NCI-H2196 (cell line): ENCODE results near the gene JAK3.
"Not testable (repeated sequence)": the region's sequence is repeated elsewhere in the genome, so short reads cannot be mapped to it uniquely, and the experiment has no call there.

Source experiments
- DNase-seq: peaks from one replicate; lab custom pipeline; 2025; ENCODE audit not compliant: unreplicated experiment; lab: John Stamatoyannopoulos, UW

Gene JAK3

DNA sequence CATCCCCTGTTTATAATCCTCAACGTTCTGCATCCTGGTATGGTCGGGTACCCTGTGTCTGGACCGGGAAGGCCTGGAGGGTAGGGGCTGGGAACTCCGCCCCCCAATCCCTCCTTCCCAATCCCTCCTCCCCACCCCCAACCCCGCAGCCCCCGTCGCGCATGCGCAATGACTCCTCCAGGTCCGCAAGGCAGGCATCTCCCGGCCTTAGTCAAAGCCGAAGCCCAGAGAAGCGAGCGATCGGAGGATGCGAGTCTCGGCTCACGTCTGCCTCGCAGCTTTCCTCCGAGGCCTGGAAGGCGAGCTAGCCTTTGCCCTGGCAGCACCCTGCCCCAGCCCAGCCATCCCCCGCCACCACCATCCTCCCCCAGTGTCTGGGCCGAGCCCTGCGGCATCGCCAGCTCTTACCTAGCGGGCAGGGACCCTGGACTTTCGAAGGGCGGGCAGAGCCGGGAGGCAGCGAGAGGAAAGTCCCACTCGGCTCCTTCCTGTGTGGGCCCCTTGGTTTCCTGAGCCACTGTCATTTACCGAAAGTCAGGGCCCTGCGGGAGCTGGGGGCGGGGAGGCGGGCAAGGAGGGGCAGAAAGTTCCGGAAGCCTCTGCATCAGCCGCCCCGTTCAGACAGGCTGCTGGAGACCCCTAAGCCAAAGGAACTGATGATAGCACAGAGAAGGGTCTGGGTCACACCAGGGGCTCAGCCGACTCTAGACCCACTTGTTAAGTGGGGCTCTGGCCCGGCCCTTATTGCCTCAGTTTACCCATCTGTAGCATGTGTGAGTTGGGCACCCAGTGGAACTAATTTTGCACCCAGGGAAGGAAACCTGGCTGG lies at the start of gene JAK3:
Gene JAK3, minus strand, starts transcription at position 445 of the 829 bp plus-strand sequence. CDS start 3,565 bp downstream, outside the sequence.
- no peak for DNase-seq

- no peak for DNase-seq
These were observed 46.0 kb upstream of the JAK3 start for GRCh38 chr19:17893766-17894165.

DNA sequence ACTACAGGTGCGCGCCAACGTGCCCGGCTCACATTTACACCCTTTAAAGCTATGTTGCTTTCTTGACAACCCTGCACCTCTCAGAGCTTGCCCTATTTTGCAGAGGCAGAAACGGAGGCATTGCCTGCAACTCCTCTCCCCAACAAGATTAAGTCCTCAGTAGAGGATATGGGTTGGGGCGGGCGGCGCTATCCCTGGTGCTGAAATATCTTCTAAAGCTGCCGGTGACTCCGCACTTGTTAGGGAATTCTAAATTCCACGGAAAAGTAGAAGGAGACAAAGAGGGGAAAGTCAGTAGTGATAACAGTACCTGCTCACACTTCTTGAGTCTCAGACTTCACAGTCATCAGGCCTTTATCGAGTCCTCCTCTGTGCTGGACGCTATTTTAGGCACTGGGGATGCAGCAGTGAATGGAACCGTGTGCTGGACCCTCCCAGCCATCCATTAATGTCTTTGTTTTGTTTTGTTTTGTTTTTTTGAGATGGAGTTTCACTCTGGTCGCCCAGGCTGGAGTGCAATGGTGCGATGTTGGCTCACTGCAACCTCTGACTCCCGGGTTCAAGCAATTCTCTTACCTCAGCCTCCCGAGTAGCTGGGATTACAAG lies 41.9 kb upstream of the JAK3 start:
- DNase-seq, result no peak

DNA sequence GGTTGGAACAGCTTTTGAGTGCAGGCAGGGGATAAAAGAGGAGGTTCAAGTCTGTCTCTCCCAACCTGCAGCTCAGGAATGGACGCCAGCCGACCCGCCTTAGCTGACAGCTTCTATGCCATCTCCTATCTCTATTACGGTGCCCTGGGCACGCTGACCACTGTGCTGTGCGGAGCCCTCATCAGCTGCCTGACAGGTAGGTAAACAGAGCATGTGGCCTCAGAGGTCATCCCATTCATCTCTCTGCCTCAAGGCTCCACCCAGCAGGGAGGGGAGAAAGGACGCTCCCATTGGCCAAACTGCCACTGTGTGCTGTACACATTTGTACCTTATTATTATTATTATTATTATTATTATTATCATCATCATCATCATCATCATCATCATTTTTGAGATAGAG lies 40.5 kb upstream of the JAK3 start:
- no peak for DNase-seq

DNA sequence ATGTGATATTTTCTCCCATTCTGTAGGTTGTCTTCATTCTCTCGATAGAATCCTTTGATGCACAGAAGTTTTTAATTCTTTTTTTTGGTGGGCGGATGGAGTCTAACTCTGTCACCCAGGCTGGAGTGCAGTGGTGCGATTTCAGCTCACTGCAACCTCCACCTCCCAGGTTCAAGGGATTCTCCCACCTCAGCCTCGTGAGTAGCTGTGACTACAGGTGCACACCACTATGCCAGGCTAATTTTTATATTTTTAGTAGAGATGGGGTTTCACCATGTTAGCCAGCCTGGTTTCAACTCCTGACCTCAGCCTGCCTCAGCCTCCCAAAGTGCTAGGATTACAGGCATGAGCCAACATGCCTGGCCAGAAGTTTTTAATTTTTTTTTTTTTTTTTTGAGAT lies 39.4 kb upstream of the JAK3 start:
- not testable (repeated sequence) for DNase-seq

DNA sequence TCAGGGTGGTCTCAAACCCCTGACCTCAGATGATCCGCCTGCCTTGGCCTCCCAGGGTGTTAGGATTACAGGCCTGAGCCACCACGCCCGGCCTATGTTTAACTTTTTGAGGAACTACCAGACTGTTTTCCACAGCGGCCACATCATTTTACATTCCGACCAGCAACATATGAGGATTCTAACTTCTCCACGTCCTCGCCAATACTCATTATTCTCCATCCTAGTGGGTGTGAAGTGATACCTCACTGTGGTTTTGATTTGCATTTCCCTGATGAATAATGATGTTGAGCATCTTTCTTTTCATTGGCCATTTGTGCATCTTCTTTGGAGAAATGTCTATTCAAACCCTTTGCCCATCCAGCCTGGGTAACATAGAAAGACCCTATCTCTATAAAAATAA lies 38.7 kb upstream of the JAK3 start:
- no peak for DNase-seq

DNA sequence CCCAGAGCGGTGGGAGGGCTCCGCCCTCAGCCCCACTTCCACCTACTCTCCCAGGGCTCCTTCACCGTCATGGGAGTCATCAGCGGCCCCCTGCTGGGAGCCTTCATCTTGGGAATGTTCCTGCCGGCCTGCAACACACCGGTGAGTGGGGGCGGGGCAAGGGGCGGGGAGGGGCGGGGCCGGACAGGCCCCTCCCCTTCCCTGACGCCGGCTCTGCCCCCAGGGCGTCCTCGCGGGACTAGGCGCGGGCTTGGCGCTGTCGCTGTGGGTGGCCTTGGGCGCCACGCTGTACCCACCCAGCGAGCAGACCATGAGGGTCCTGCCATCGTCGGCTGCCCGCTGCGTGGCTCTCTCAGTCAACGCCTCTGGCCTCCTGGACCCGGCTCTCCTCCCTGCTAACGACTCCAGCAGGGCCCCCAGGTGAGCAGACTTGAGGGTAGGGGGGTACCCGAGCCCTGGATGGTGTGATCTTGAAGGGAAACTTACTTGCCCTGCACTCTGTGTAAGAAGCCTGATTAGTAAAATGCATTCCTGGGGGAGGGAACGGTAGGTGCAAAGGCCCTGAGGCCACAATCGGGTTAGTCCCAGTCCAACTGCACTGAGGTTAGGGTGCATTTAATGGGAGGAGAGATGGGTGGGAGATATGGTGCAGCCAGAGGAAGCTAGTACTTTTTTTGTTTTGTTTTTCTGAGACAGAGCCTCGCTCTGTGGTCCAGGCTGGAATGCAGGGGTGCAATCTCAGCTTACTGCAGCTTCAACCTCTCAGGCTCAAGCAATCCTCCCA lies 36.0 kb upstream of the JAK3 start:
- DNase-seq, result no peak

GRCh38 chr19:17881701-17882100 lies 33.9 kb upstream of the JAK3 start:
- no peak for DNase-seq

GRCh38 chr19:17879466-17879865 lies 31.7 kb upstream of the JAK3 start:
- DNase-seq, result no peak

GRCh38 chr19:17877696-17878095 lies 29.9 kb upstream of the JAK3 start:
- DNase-seq, result no peak

DNA sequence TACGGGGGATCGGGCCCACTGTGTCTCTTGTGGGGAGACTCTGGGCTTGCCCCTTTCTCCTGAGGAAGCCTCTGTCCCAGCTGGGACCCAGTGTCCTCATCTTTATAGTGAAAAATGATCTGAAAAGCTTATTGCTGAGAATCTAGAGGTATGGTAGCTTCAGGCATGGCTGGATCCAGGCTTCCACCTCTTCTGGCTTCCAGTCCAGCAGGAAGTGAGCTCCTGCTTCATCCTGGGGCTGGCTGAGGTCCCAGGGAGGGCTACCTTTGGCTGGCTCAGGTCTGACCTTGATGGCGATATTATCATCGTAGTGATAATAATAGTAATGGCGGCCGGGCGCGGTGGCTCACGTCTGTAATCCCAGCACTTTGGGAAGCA lies 27.0 kb upstream of the JAK3 start:
- DNase-seq, result no peak

- peak; percentile 65 for DNase-seq
These were observed 26.3 kb upstream of the JAK3 start for GRCh38 chr19:17873786-17874757.

- no peak for DNase-seq
These were observed 24.6 kb upstream of the JAK3 start for GRCh38 chr19:17872251-17873001.

- DNase-seq, result no peak
These were observed 24.1 kb upstream of the JAK3 start, which contains the start of gene SLC5A5 for GRCh38 chr19:17871878-17872250. Gene SLC5A5 (plus strand): TSS chr19:17871945. CDS start chr19:17872320, 375 bp downstream.

DNA sequence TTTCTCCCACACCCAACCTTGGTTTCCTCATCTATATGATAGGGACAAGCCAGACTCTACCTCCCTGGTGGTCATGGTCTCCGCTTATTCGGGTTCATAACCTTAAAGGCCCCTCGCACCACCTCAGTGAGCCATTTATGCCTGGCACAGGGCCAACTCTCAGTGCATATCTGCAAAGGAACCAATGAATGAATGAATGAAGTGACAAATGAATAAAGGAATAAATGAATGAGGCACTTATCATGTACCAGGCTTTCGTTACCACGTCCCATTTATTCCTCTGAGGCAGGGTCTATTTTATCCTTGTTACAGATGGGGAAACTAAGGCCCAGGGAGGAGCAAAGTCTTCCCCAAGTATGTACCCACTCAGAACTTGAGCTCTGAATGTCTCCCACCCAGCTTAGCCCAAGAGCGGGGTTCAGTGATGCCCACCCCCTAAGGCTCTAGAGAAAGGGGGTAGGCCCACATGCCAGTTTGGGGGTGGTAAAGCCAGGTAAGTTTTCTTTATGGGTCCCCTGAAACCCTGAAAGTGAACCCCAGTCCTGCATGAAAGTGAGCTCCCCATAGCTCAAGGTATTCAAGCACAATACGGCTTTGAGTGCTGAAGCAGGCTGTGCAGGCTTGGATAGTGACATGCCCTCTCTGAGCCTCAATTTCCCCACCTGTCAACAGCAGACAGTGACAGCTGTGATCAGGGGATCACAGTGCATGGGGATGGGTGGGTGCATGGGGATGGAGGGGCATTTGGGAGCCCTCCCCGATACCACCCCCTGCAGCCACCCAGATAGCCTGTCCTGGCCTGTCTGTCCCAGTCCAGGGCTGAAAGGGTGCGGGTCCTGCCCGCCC lies 23.5 kb upstream of the JAK3 start:
- no peak for DNase-seq

DNA sequence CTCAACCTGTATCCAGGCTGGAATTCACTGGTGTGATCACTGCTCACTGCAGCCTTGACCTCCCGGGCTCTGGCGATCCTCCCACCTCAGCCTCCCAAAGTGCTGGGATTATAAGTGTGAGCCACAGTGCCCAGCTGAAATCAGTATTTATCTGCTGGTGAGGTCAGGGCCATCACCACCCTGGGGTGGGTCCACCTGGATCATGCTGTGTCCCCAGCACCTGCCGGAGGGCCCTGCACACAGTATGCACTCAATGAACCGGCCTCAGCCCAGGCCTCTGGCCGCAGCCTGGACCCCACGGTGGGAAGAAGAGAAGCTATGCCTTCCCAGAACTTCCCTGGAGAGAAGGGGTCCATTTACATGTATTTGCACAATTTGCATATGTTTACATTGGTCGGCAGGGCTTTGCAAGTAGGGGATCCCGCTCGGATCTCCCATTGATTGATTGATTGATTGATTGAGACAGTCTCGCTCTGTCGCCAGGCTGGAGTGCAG lies 21.4 kb upstream of the JAK3 start:
- no peak for DNase-seq

- DNase-seq, result no peak
These were observed 20.9 kb upstream of the JAK3 start for GRCh38 chr19:17868669-17869068.

DNA sequence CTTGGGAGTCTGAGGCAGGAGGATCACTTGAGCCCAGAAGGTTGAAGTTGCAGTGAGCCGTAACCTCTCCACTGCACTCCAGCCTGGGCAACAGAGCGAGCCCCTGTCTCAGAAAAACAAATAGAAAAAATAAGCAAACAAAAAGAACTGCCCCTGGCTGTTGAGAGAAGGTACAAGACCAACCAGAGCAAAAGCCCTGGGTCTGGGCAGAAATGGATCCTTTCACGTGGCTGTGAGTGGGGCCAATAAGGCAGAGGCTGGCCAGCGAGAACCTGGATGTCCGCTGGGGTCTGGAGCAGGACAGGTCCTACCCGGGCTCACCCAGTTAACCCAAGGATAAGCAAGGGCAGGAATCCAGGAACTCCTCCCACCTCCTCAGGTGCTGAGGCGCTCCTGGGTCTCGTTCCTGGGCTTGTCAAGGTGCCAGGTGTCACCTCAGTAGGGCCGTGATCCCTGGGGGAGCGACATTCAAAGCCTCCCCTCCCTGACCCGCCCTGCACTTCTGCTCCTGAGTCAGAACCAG lies 19.2 kb upstream of the JAK3 start:
- no peak for DNase-seq
